ENCODE measurements around the gene ADGRV1.

ADGRV1 gene

DNA sequence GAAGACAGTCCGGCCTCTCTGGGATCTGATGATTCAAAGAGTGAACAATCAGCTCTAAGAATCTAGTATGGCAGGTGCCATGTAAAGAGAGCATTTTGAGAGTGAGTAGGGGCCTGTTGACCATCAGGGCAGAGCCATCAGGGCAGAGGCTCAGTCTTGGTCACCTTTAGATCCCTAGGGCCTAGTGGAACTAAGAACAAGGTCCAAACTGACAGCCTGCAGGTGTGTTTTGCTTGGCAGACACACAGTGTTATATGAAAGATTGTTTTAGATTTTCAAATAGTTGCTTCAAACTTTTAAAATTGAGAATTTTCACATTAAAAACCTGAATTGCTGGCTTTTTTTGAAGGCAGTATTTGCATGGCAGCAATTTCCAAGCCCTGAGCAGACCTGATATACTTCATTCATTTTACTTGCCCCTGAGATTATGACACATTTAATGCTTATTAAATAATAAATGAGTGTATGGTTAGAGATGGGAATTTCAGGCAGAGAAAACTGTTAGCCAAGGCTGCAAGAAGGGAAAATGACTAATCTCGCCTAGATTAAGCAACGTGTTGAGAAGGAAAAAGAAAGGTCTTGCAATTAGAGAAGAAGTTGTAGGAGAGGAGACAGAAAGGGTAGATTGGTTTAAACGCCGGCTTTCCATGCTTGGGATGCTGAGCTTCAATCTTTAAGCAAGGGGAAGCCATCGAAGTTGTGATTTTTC lies 544.9 kb downstream of the ADGRV1 start:
- Histone ChIP-seq H3K9ac (ENCODE audit: low read depth, low read length) (no peak overlapping the region), H3K4me3 (ENCODE audit: low read length) (no peak overlapping the region), H3K9me3 (ENCODE audit: insufficient read depth, low read depth, low read length) (no peaks in the 10 kb centered on the region; the same call in 1 of the 2 replicates), H3K36me3 (ENCODE audit: insufficient read depth, low read length) (peaks cover 32% of the 10 kb centered on the region), H3K4me1 (ENCODE audit: insufficient read depth, low read length) (peaks cover 18% of the 10 kb centered on the region), H3K27ac (ENCODE audit: low read depth, low read length) (no peak overlapping the region), H3K27me3 (ENCODE audit: insufficient read depth, low read length) (no peaks in the 10 kb centered on the region)
- WGBS, result 95% methylated on average over 6 of the region's 6 CpGs

DNA sequence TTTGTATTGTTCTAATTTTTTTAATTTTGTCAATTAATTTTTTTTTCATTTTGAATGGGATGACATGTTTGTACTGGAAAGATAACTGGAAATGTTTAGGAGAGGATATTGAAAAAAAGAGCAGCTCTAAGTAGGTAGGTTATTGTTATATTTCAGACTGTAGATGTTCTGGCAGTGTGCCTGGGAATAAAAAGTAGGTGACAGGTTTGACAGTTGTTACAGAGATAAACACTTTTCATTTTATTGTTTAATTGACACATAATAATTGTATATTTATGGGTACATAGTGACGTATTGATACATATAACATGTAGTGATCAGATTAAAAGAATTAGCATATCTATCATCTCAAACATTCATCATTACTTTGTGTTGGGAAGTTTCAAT lies 545.5 kb downstream of the ADGRV1 start:
- Histone ChIP-seq H3K36me3 (ENCODE audit: insufficient read depth, low read length) (peaks cover 32% of the 10 kb centered on the region), H3K4me1 (ENCODE audit: insufficient read depth, low read length) (peaks cover 15% of the 10 kb centered on the region), H3K9me3 (ENCODE audit: insufficient read depth, low read depth, low read length) (no peaks in the 10 kb centered on the region; the same call in 1 of the 2 replicates), H3K4me3 (ENCODE audit: low read length) (no peak overlapping the region), H3K27ac (ENCODE audit: low read depth, low read length) (no peak overlapping the region), H3K9ac (ENCODE audit: low read depth, low read length) (no peak overlapping the region), H3K27me3 (ENCODE audit: insufficient read depth, low read length) (no peaks in the 10 kb centered on the region)
- no CpG with 5 or more reads among the region's 1 CpG for WGBS

DNA sequence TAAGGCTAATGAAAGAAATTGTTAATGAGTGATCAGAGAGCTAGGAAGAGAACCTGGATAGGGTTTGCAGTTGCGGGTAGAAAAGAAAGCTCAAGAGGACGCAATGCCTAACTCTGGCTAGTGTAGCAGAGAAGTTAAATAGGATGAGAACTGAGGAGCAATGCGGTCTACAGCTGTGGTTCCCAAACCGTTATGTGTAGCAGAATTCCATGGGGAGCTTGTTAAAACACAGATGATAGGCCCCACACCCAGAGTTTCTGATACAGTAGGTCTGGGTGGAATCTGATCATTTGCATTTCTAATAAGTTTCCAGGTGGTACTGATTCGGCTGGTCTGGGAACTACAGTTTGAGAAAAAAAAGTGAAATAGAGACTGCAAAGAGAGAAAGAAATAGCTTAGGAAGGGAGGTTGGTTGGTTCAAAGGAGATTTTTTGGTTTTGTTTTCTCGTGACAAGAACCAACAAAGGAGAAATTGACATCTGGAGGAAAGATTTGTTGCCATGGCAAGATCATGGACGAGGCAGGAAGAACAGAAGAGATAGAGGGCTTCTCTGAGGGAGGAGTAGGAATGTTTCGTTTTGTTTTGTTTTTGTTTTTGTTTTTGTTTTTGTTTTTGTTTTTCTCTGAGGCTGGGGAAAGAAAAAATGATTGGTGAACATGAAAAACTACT lies 548.4 kb downstream of the ADGRV1 start:
- Histone ChIP-seq H3K36me3 (ENCODE audit: insufficient read depth, low read length) (peaks cover 32% of the 10 kb centered on the region), H3K9me3 (ENCODE audit: insufficient read depth, low read depth, low read length) (no peaks in the 10 kb centered on the region; the same call in 1 of the 2 replicates), H3K4me3 (ENCODE audit: low read length) (no peak overlapping the region), H3K27ac (ENCODE audit: low read depth, low read length) (no peak overlapping the region), H3K4me1 (ENCODE audit: insufficient read depth, low read length) (peaks cover 10% of the 10 kb centered on the region), H3K27me3 (ENCODE audit: insufficient read depth, low read length) (no peaks in the 10 kb centered on the region), H3K9ac (ENCODE audit: low read depth, low read length) (no peak overlapping the region)
- WGBS, result 86% methylated on average over 8 of the region's 8 CpGs

DNA sequence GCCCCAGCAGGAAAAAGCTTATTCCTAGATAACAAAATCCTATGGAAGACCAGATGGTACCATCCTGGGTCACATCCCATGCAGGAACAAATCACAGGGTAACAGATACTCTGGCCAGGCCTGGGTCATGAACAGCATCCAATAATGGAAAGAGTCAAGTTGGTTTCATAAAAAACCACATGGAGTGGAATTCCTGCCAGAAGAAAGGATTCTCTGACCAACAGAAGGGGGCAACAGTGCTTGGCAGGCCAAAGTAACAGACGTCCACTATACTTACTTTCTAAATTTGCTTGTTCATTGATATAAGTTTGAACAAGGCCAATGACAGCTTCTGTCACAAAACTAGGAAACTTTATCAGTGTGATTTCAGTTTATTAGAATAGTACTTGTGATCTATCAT lies 551.0 kb downstream of the ADGRV1 start:
- H3K27ac ChIP-seq (ENCODE audit: low read depth, low read length), result no peak overlapping the region
- H3K9ac ChIP-seq (ENCODE audit: low read depth, low read length), result no peak overlapping the region
- peaks cover 9% of the 10 kb centered on the region for H3K4me1 ChIP-seq (ENCODE audit: insufficient read depth, low read length)
- no peaks in the 10 kb centered on the region for H3K27me3 ChIP-seq (ENCODE audit: insufficient read depth, low read length)
- H3K4me3 ChIP-seq (ENCODE audit: low read length), result no peak overlapping the region
- peaks cover 8% of the 10 kb centered on the region for H3K36me3 ChIP-seq (ENCODE audit: insufficient read depth, low read length)
- WGBS, result 100% methylated on average over 1 of the region's 1 CpG
- no peaks in the 10 kb centered on the region; the same call in 1 of the 2 replicates for H3K9me3 ChIP-seq (ENCODE audit: insufficient read depth, low read depth, low read length)

DNA sequence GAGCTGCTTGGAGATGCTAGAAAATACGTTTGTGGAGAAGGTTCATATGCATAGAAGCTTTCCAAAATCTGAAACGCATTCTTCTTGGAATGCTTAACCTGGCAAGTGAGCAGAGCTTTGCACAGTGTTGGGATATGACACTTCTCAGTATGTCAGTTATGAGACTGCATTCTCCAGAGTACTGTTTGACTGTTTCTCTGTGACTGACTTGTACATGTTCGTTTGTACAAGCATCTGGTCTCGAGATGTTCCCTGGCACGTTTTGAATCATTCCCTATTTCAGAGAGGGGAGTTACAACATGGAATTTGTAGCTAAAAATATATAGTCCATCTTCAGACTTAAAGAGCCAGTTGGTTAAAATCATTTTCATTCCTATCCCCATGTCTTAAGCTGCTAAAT lies 552.1 kb downstream of the ADGRV1 start:
- H3K36me3 ChIP-seq (ENCODE audit: insufficient read depth, low read length), result peaks cover 8% of the 10 kb centered on the region
- 95% methylated on average over 5 of the region's 5 CpGs for WGBS
- H3K4me3 ChIP-seq (ENCODE audit: low read length), result no peak overlapping the region
- H3K9me3 ChIP-seq (ENCODE audit: insufficient read depth, low read depth, low read length), result no peaks in the 10 kb centered on the region
- peaks cover 9% of the 10 kb centered on the region for H3K4me1 ChIP-seq (ENCODE audit: insufficient read depth, low read length)
- H3K27ac ChIP-seq (ENCODE audit: low read depth, low read length), result no peak overlapping the region
- no peak overlapping the region for H3K9ac ChIP-seq (ENCODE audit: low read depth, low read length)
- no peaks in the 10 kb centered on the region for H3K27me3 ChIP-seq (ENCODE audit: insufficient read depth, low read length)

DNA sequence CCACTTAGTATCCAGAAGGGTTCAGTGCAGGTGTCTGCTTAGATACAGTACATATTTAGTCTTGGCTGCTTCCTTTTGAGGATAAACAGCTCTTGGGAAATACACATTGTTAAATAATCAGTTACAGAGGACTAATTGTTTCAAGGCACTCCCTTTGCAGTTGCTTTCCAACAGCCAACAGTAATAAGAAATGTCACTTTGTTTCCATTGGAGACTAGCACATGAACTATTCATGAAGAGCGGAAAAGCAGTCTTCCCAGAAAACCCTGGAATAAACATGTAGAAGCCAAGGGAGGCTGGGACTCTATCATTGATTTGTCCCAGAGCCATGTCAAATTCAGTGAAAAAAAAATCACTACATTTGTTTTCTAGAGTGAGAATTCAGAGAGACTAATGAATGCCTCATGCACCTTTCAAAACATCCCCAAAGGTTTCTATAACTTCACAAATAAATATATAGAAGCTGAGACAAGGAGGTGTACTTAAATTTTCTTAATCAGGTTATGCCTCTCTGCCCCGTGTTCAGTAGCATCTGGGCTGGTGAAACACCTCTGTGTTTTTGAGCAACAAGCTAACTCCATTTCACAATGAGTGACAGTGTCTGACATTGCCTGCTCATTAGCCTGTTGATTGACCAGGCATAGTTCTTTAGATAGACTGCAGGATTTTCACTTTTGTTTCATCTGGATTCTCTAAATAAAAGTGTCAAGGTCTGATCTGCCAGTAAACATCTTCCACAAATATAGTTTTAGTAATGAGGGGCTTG lies 553.1 kb downstream of the ADGRV1 start:
- 94% methylated on average over 2 of the region's 2 CpGs for WGBS
- H3K4me3 ChIP-seq (ENCODE audit: low read length), result no peak overlapping the region
- no peaks in the 10 kb centered on the region for H3K9me3 ChIP-seq (ENCODE audit: insufficient read depth, low read depth, low read length)
- H3K27me3 ChIP-seq (ENCODE audit: insufficient read depth, low read length), result no peaks in the 10 kb centered on the region
- no peak overlapping the region for H3K27ac ChIP-seq (ENCODE audit: low read depth, low read length)
- H3K9ac ChIP-seq (ENCODE audit: low read depth, low read length), result no peak overlapping the region
- H3K4me1 ChIP-seq (ENCODE audit: insufficient read depth, low read length), result peaks cover 7% of the 10 kb centered on the region
- H3K36me3 ChIP-seq (ENCODE audit: insufficient read depth, low read length), result peaks cover 8% of the 10 kb centered on the region

DNA sequence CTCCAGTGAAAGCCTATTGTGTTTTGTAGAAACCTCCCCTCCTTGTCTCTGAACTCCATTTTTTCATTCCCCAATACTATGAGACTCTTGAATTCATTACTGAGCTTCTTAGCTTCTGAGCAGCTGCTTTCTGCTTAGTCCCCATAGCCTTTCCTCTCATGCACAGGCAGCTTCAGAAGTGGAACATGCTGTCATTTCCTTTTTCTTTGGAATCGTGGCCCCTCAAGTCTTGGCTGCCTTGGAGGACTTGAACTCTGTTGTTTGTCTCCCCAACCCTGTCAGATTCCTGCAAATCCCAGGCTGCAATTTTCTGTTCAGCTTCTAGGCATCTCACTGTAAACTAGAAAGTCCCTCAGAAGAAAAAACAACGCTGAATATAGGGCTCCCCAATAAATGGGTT lies 556.1 kb downstream of the ADGRV1 start:
- H3K9me3 ChIP-seq (ENCODE audit: insufficient read depth, low read depth, low read length), result no peaks in the 10 kb centered on the region
- WGBS, result 95% methylated on average over 2 of the region's 2 CpGs
- H3K36me3 ChIP-seq (ENCODE audit: insufficient read depth, low read length), result peaks cover 8% of the 10 kb centered on the region; the same call in 1 of the 2 replicates
- no peak overlapping the region for H3K27ac ChIP-seq (ENCODE audit: low read depth, low read length)
- no peaks in the 10 kb centered on the region; the same call in 1 of the 2 replicates for H3K4me1 ChIP-seq (ENCODE audit: insufficient read depth, low read length)
- H3K27me3 ChIP-seq (ENCODE audit: insufficient read depth, low read length), result no peaks in the 10 kb centered on the region
- H3K9ac ChIP-seq (ENCODE audit: low read depth, low read length), result no peak overlapping the region
- H3K4me3 ChIP-seq (ENCODE audit: low read length), result no peak overlapping the region

DNA sequence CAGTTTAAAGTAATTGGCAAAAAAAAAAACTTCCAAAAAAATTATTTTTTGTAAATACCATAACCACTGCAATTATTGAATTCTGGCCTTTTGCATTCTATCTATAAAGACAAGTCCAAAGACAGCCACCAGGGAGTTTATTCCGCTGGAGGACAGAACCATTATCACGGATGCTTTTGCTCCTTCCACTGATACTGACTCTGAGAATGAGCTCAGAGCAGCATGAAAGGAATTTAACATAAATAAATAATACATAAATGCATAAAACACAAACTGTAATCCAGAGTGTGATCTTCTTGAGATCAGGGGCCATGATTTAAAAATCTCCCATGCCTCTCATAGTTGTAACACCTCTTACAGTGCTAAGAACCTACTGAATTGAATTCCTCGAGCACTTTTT lies 559.8 kb downstream of the ADGRV1 start:
- Histone ChIP-seq H3K4me1 (ENCODE audit: insufficient read depth, low read length) (peaks cover 3% of the 10 kb centered on the region; the same call in 1 of the 2 replicates), H3K27me3 (ENCODE audit: insufficient read depth, low read length) (no peaks in the 10 kb centered on the region), H3K9ac (ENCODE audit: low read depth, low read length) (no peak overlapping the region), H3K4me3 (ENCODE audit: low read length) (no peak overlapping the region), H3K27ac (ENCODE audit: low read depth, low read length) (no peak overlapping the region), H3K36me3 (ENCODE audit: insufficient read depth, low read length) (peaks cover 8% of the 10 kb centered on the region; the same call in 1 of the 2 replicates), H3K9me3 (ENCODE audit: insufficient read depth, low read depth, low read length) (no peaks in the 10 kb centered on the region)
- 90% methylated on average over 3 of the region's 3 CpGs for WGBS

DNA sequence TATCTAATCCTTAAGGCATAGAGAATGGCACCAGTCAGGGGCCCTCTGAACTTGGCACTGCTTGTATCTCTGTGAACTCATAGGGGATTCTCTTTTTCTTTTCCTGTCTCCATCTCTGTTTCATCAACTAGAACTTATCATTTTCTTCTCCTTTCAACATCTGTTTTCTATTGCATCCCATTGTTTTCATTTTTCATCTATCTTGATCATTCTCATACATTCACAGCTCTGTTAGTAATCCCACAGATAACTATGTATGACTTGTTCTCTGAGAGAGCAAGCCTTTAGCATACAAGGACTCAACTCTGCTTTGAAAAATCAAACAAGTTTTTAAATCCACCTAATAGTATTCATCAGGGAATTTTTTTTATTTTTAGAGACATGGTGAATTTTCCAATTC lies 560.2 kb downstream of the ADGRV1 start:
- no peaks in the 10 kb centered on the region for H3K9me3 ChIP-seq (ENCODE audit: insufficient read depth, low read depth, low read length)
- peaks cover 8% of the 10 kb centered on the region; the same call in 1 of the 2 replicates for H3K36me3 ChIP-seq (ENCODE audit: insufficient read depth, low read length)
- no peaks in the 10 kb centered on the region for H3K27me3 ChIP-seq (ENCODE audit: insufficient read depth, low read length)
- no peak overlapping the region for H3K9ac ChIP-seq (ENCODE audit: low read depth, low read length)
- H3K4me1 ChIP-seq (ENCODE audit: insufficient read depth, low read length), result peaks cover 3% of the 10 kb centered on the region; the same call in 1 of the 2 replicates
- no peak overlapping the region for H3K27ac ChIP-seq (ENCODE audit: low read depth, low read length)
- H3K4me3 ChIP-seq (ENCODE audit: low read length), result no peak overlapping the region

DNA sequence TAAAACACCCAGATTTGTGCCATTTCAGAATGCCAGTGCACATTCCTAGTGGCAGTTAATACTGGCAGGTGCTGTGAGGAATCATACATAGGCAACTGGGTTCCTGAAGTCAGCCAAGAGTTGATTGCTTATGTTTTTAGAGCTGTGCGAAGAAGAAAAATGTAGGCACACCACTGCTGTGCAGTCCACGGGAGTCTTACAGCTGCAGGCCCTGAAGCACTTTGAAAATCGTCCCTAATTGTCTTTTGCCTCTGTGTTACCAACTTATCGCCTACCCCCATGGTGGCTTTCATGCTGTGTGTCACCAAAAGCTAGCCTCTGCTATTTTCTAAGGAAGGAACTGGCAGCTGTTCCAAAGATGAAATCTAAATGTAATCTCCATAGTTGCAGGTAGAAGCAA lies 560.6 kb downstream of the ADGRV1 start:
- Histone ChIP-seq H3K9me3 (ENCODE audit: insufficient read depth, low read depth, low read length) (no peaks in the 10 kb centered on the region), H3K27ac (ENCODE audit: low read depth, low read length) (no peak overlapping the region), H3K4me3 (ENCODE audit: low read length) (no peak overlapping the region), H3K36me3 (ENCODE audit: insufficient read depth, low read length) (peaks cover 8% of the 10 kb centered on the region; the same call in 1 of the 2 replicates), H3K4me1 (ENCODE audit: insufficient read depth, low read length) (peaks cover 3% of the 10 kb centered on the region; the same call in 1 of the 2 replicates), H3K9ac (ENCODE audit: low read depth, low read length) (no peak overlapping the region), H3K27me3 (ENCODE audit: insufficient read depth, low read length) (no peaks in the 10 kb centered on the region)
- WGBS, result 86% methylated on average over 4 of the region's 4 CpGs
